Thymus (tissue), 11 donors: Measurements from ENCODE around the gene SLC38A10. TPM values are rescaled to one million over a fixed set of nuclear protein-coding genes. Genes with fewer than 3 reads are reported as not detected.

Experiments used
- DNase-seq, 9 donors: peaks; one replicate each; pipeline ENCODE4 v3.0.0-alpha.2; 2013; ENCODE audit warnings: low spot score in 9 of 9, low read depth in 6 of 9, missing footprints in 1 of 9
- H3K27ac ChIP-seq, 2 donors: one replicate each; pipeline ENCODE4 v1.5.1; 2013; ENCODE audit warnings: control low read depth in 1 of 2, low read depth in 1 of 2, low read length in 1 of 2, mild to moderate bottlenecking in 1 of 2, moderate library complexity in 1 of 2
- H3K27me3 ChIP-seq, 2 donors: one replicate each; pipeline ENCODE4 v1.5.1; 2013; ENCODE audit warnings: low read length in 1 of 2; ENCODE audit not compliant: control insufficient read depth in 2 of 2, insufficient read depth in 1 of 2
- H3K36me3 ChIP-seq, 2 donors: one replicate each; pipeline ENCODE4 v1.5.1; 2013; ENCODE audit warnings: low read length in 1 of 2, mild to moderate bottlenecking in 1 of 2, moderate library complexity in 1 of 2; ENCODE audit not compliant: control insufficient read depth in 2 of 2, insufficient read depth in 2 of 2
- H3K4me1 ChIP-seq, 2 donors: one replicate each; pipeline ENCODE4 v1.5.1; 2013; ENCODE audit warnings: low read length in 2 of 2; ENCODE audit not compliant: control insufficient read depth in 2 of 2, insufficient read depth in 2 of 2
- H3K4me3 ChIP-seq, 2 donors: one replicate each; pipeline ENCODE4 v1.5.1; 2013; ENCODE audit warnings: low read length in 2 of 2, control low read depth in 1 of 2, mild to moderate bottlenecking in 1 of 2
- H3K9me3 ChIP-seq, 2 donors: one replicate each; pipeline ENCODE4 v1.5.1; 2013; ENCODE audit warnings: low read length in 1 of 2, mild to moderate bottlenecking in 1 of 2; ENCODE audit not compliant: control insufficient read depth in 2 of 2, insufficient read depth in 1 of 2
- WGBS: extraction: QIAGEN DNeasy Blood & Tissue Kit; methylation state at CpG from one replicate; pipeline ENCODE4 v1.1.7; 2013; 5-methylcytosine and 5-hydroxymethylcytosine counted together
- polyA plus RNA-seq: library from polyadenylated mRNA; stranded (reverse); fragments of 200-250 nt; gene quantifications from one replicate; pipeline ENCODE4 v1.2.3, GENCODE V29; 2013
- total RNA-seq: library from RNA; stranded (reverse); fragments of 120-200 nt; gene quantifications from one replicate; pipeline ENCODE4 v1.2.4, GENCODE V29; 2013
- donor health status: healthy.

The SLC38A10 gene
- total and polyA plus RNA-seq, 2 donors = 21.0 to 63.6 TPM

DNA sequence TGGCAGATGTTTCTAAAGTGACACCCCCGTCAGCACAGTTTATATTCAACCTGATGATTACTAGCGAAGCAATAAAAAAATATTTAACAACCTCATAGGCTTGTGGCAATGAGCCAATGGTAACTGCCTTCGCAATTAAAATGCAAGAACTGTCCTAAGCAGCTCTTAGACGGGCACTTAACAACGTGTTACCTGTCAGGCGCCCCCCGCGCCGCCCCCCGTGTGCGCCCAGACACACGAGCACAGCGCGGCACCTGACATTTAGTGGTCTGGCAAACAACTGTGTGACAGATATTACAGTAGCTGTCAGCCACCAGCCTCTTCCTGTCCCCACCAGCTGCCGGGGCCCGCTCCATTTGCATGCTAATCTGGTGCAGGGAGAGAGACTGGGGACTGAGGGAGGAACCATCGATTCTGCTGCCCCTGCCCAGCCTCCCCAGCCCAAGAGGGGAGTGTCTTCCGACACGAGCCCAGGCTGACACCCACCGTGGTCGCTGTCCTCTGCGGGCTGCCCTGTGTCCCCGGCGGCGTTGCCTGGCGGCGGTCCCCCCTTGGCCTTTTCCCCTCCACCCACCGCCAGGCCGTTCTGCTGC, 43.3 kb downstream of the SLC38A10 start:
- Histone ChIP-seq H3K4me3 (no peak overlapping the region), H3K36me3 (peaks cover 37 to 44% of the 10 kb centered on the region in 2 donors), H3K27me3 (no peaks in the 10 kb centered on the region), H3K27ac (peak overlapping the region; percentile 74 to 87), H3K9me3 (peaks cover 3 to 16% of the 10 kb centered on the region in 2 donors), H3K4me1 (peaks cover 4 to 45% of the 10 kb centered on the region in 2 donors)
- DNase-seq = peak in 6 of 9 donors; percentile 42 to 85 (median 64)
- WGBS = 66% methylated on average over 29 of the region's 29 CpGs

DNA sequence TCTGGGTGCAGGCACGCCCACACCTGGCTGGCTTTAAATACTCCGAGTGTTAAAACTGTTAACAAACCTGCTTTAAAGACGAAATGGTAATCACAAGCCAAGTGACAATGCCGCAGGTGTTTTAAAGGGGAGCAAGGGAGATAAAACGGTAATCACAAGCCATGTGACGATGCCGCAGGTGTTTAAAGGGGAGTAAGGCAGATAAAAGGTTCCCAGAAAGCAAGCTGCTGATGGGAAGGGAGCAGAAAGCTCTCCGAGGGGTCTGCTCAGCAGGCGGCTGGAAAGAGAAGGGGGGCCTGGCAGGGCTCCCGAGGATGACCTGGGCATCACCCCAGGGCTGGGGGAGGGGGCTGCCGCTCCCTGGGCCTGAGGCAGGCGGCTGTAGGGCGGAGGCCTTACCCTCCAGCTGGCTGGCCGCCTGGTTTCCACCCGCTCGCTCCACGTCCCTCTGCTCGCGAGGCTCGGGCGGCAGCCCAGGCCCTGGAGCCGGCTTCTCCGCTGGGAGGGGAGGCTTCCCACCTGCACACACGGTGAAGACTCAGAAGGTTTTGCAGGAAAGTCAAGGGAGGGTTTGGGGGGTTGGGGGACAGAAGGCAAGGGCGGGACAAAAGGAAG, 43.9 kb downstream of the SLC38A10 start:
- WGBS = 59% methylated on average over 25 of the region's 25 CpGs
- Histone ChIP-seq H3K27me3 (no peaks in the 10 kb centered on the region), H3K9me3 (peaks cover 3 to 16% of the 10 kb centered on the region in 2 donors), H3K4me1 (peaks cover 4 to 45% of the 10 kb centered on the region in 2 donors), H3K27ac (peak overlapping the region; percentile 58 to 87), H3K36me3 (peaks cover 37 to 38% of the 10 kb centered on the region in 2 donors), H3K4me3 (no peak overlapping the region)
- DNase-seq = peak in 4 of 9 donors; percentile 40 to 79 (median 50)

DNA sequence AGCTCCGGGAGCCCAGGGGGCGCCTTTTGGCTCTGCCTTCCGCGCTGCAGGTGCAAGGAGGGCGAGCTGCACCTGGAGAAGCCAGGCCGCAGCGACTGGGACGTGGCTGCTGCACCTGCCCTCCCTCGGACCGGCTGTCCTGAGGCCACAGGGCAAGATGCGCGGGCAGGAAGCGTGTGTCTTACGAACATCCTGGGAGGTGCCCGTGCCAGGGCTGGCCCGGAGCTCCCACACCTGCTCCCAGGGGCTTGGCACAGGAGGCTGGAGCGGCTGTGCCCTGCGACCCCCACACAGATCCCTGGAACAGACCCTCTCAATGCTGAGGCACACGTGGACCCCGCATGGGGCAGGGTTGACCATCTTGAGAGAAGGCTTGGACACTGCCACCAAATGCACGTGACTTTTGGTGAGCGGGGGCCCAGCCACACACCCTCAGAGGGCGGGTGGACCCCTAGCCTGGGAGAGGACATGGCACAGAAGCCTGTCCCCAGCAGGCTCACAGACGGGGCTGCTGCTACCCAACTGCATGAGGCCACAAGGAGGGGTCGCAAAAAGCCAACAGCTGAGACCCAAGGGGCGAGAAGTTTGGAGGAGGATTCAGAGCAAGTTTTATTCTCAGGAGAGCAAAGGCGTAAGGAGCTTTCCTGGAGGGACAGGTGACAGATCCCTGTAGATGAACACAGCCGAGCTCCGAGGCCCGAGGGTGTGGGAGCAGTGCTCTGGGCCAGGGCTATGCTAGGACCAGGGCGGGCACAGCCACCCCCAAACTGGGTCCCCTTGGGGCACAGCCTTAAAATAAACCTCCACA, 44.6 kb downstream of the SLC38A10 start:
- peak overlapping the region; percentile 11 to 87 for H3K27ac ChIP-seq
- no peak overlapping the region for H3K4me3 ChIP-seq
- H3K27me3 ChIP-seq = no peaks in the 10 kb centered on the region
- peaks cover 36 to 44% of the 10 kb centered on the region in 2 donors for H3K36me3 ChIP-seq
- WGBS = 90% methylated on average over 31 of the region's 31 CpGs
- H3K4me1 ChIP-seq = peaks cover 4 to 45% of the 10 kb centered on the region in 2 donors
- H3K9me3 ChIP-seq = peaks cover 3 to 16% of the 10 kb centered on the region in 2 donors
- DNase-seq = peak in 1 of 9 donors; percentile 15

DNA sequence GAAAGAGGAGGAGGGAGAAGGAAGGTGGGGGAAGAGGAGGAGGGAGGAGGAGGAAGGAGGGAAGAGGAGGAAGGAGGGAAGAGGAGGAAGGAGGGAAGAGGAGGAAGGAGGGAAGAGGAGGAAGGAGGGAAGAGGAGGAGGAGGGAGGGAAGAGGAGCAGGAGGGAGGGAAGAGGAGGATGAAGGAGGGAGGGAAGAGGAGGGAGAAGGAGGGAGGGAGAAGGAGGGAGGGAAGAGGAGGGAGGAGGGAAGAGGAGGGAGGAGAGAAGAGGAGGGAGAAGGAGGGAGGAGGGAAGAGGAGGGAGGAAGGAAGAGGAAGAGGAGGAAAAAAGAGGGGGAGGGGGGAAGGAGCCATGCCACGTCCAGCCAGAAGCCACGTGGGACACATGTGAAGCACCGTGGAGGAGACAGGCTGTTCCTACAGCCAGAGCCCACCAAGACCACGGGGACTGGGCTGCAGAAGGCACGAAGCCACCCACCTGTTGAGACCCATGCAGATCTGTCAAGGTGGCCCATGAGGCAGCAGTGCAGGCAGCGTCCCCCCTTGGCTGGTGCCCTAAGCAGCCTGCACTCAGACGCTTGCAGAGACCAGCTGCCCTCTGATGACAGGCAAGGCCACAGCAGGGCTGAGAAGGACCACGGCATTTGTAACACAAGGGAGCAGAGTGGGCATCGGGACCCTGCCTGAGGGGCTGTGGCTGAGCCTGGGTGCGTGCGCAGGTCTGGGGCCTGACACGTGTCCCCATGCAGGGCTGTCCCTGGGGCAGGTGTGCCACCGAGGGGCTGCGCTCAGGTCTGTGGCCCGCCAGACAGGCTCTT, 45.7 kb downstream of the SLC38A10 start:
- peaks cover 31 to 47% of the 10 kb centered on the region in 2 donors for H3K36me3 ChIP-seq
- 96% methylated on average over 15 of the region's 15 CpGs for WGBS
- DNase-seq = peak in 1 of 9 donors; percentile 25

DNA sequence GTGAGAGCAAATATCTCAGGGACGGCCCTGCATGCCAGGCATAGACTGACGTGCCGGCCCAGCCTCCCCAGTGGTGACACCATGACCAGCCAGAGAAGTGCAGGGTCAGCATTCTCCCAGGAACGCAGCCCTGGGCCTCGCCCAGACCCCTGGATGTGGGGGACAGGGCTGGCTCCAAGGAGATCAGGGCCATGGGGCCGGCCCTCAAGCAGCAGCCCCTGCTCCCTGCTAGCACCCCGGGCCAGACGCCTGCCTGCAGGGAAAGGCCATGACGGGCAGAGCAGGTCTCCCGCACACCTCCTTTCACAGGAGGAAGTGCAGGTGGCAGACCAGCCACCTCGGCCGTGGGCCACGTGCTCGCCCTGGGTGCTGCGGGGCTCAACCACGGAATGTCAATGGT, 46.5 kb downstream of the SLC38A10 start:
- no peaks in the 10 kb centered on the region for H3K27me3 ChIP-seq
- DNase-seq = no peak
- 91% methylated on average over 16 of the region's 16 CpGs for WGBS
- H3K36me3 ChIP-seq = peaks cover 29 to 49% of the 10 kb centered on the region in 2 donors
- no peak overlapping the region for H3K4me3 ChIP-seq
- peaks cover 4 to 39% of the 10 kb centered on the region in 2 donors for H3K4me1 ChIP-seq
- H3K27ac ChIP-seq = no peak overlapping the region
- peaks cover 3 to 16% of the 10 kb centered on the region in 2 donors for H3K9me3 ChIP-seq

More for the DNA sequence above, 45.7 kb downstream of the SLC38A10 start:
- Histone ChIP-seq H3K27me3 (no peaks in the 10 kb centered on the region), H3K4me1 (peaks cover 4 to 39% of the 10 kb centered on the region in 2 donors), H3K9me3 (peaks cover 3 to 16% of the 10 kb centered on the region in 2 donors), H3K4me3 (no peak overlapping the region), H3K27ac (no peak overlapping the region)

DNA sequence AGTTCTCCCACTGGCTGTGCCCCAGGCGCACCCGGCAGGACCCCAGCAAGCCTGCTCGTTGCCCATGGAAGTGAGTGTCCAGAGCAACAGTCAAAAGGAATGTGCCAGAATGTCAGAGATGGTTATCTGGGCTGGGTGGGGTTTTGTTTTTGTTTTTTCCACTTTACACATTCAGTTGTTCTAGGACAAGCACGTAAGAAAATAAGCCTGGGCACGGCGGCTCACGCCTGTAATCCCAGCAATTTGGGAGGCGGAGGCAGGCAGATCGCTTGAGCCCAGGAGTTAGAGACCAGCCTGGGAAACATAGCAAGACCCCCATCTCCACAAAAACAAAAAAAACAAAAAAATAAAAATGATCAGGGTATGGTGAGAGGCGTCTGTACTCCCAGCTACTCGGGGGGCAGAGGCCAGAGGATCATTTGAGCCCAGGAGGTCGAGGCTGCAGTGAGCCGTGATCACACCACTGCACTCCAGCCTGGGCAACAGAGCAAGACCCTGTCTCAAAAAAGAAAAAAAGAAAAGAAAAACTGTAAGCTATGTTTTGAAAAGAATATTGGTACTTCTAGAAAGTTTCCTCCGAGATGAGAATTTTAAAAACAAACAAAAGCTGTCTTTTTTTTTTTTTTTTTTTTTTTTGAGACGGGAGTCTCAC, 47.6 kb downstream of the SLC38A10 start:
- peaks cover 26 to 41% of the 10 kb centered on the region in 2 donors for H3K36me3 ChIP-seq
- no peak for DNase-seq
- WGBS = 97% methylated on average over 14 of the region's 15 CpGs
- H3K9me3 ChIP-seq = peaks cover 3 to 10% of the 10 kb centered on the region in 2 donors
- H3K4me3 ChIP-seq = no peak overlapping the region
- H3K27me3 ChIP-seq = no peaks in the 10 kb centered on the region
- peaks cover 4 to 30% of the 10 kb centered on the region in 2 donors for H3K4me1 ChIP-seq
- no peak overlapping the region for H3K27ac ChIP-seq

DNA sequence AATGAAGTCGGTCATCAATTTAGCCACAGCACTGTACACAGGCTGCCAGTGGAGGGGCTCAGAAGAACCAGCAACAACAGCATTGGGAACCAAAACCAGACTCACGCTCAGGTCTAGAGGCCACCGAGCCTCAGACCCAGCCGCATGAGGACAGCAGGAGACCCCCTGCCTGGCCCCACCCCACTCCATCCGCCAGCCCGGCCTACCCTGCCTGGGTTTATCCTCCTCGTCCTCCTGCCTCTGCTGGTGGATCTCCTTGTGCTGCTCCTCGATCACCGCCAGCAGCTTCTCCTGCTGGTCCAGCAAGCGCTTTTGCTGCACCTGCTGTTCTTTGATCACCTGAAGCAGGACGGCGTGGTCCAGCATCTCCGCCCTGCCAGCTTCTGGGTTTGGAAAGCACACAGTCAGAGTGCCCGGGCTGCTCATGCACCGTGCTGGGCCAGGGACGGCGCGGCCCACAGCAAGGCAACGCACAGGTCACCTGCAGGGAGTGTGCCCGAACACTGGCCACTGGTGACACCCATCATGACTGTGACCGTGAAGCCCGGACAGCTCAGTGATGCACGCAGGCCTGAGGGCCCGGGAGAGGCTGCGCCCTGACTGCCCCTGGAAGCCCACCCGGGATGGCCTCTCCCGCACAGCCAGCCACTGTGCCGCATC, 48.3 kb downstream of the SLC38A10 start:
- no peak for DNase-seq
- peaks cover 19 to 39% of the 10 kb centered on the region in 2 donors for H3K36me3 ChIP-seq
- H3K9me3 ChIP-seq = peaks cover 3 to 10% of the 10 kb centered on the region in 2 donors
- H3K4me3 ChIP-seq = no peak overlapping the region
- H3K27me3 ChIP-seq = no peaks in the 10 kb centered on the region
- H3K27ac ChIP-seq = no peak overlapping the region
- 98% methylated on average over 28 of the region's 28 CpGs for WGBS
- H3K4me1 ChIP-seq = peaks cover 0 to 28% of the 10 kb centered on the region in 2 donors

DNA sequence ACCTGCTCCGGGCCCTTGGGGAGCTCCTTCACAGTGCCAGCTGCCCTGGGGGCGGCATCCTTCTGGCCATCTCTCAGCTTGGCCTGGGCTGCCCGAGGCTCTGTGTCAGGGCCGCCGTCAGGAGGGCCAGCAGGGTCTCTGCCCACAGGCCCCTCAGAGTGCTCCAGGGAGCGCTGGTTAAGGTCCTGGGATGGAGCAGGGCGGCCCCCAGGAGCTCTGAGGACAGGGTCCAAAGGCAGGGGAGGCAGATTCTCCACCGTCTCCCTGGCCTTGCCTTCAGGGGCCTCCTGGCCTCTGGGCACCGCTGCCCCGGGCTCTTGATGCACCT, 48.8 kb downstream of the SLC38A10 start:
- peaks cover 21 to 35% of the 10 kb centered on the region in 2 donors for H3K36me3 ChIP-seq
- H3K27ac ChIP-seq = no peak overlapping the region
- H3K4me3 ChIP-seq = no peak overlapping the region
- H3K4me1 ChIP-seq = peaks cover 0 to 26% of the 10 kb centered on the region in 2 donors
- DNase-seq = no peak
- H3K9me3 ChIP-seq = peaks cover 3 to 10% of the 10 kb centered on the region in 2 donors
- H3K27me3 ChIP-seq = no peaks in the 10 kb centered on the region
- WGBS = 98% methylated on average over 10 of the region's 10 CpGs
